PC-9 (cell line): Measurements from ENCODE around the gene NHEJ1. TPM values are rescaled to one million over a fixed set of nuclear protein-coding genes. Genes with fewer than 3 reads are reported as not detected.

Source experiments
- BruUV-seq: library from RNA; stranded (reverse); fragments of 400-500 nt; replicated peaks from 2 replicates; lab custom pipeline; 2021; lab: Mats Ljungman, UMichigan
- CTCF ChIA-PET: fragments of 300-600 bp; sonication (Branson Sonifier 250); formaldehyde crosslinking; loops from one replicate; lab custom pipeline; 2022; ENCODE audit warnings: antibody characterized with exemption; lab: Charles Lee
- POLR2A ChIA-PET: fragments of 300-600 bp; sonication (Branson Sonifier 250); formaldehyde crosslinking; loops from one replicate; lab custom pipeline; 2022; ENCODE audit warnings: antibody characterized with exemption; ENCODE audit not compliant: unreplicated experiment; lab: Charles Lee
- DNase-seq, 2 experiments: peaks; one replicate each; pipeline versions ENCODE4 v3.0.0 to v3.0.0-alpha.2; 2015 to 2022; ENCODE audit warnings: mixed read lengths in 1 of 2
- H2AFZ ChIP-seq: fragments of 200-600 bp; sonication (generic); 2 replicates; pipeline ENCODE4 v1.8.1; 2017; ENCODE audit warnings: antibody characterized with exemption
- H3F3A ChIP-seq: fragments of 200-600 bp; sonication (generic); 2 replicates; pipeline ENCODE4 v1.8.1; 2017; ENCODE audit warnings: antibody characterized with exemption, mild to moderate bottlenecking, low read depth; ENCODE audit not compliant: insufficient read depth
- H3K27ac ChIP-seq: fragments of 200-600 bp; sonication (generic); 2 replicates; pipeline ENCODE4 v1.6.1; 2016; ENCODE audit warnings: mixed run types
- H3K27me3 ChIP-seq: fragments of 200-600 bp; sonication (generic); 2 replicates; pipeline ENCODE4 v1.6.1; 2016; ENCODE audit warnings: low read depth, mixed run types; ENCODE audit not compliant: insufficient read depth
- H3K36me3 ChIP-seq: fragments of 200-600 bp; sonication (generic); 2 replicates; pipeline ENCODE4 v1.6.1; 2016; ENCODE audit warnings: low read depth, mixed run types
- H3K4me1 ChIP-seq: fragments of 200-600 bp; sonication (generic); replicated peaks from 2 replicates; pipeline ENCODE4 v1.6.1; 2016; ENCODE audit warnings: mixed run types; ENCODE audit not compliant: insufficient read depth
- H3K4me2 ChIP-seq: fragments of 200-600 bp; sonication (generic); 2 replicates; pipeline ENCODE4 v1.6.1; 2017; ENCODE audit warnings: mixed run types
- H3K4me3 ChIP-seq: fragments of 200-600 bp; sonication (generic); 2 replicates; pipeline ENCODE4 v1.6.1; 2016; ENCODE audit warnings: mixed run types
- H3K79me2 ChIP-seq: fragments of 200-600 bp; sonication (generic); 2 replicates; pipeline ENCODE4 v1.6.1; 2017; ENCODE audit warnings: low read depth, mixed run types
- H3K9me2 ChIP-seq: fragments of 200-600 bp; sonication (generic); 2 replicates; pipeline ENCODE4 v1.8.1; 2017; ENCODE audit warnings: mild to moderate bottlenecking; ENCODE audit not compliant: insufficient read depth
- H3K9me3 ChIP-seq: fragments of 200-600 bp; sonication (generic); 2 replicates; pipeline ENCODE4 v1.8.1; 2016; ENCODE audit warnings: low read depth; ENCODE audit not compliant: insufficient read depth
- H4K20me1 ChIP-seq: fragments of 200-600 bp; sonication (generic); 2 replicates; pipeline ENCODE4 v1.8.1; 2017; ENCODE audit not compliant: insufficient read depth
- EZH2 ChIP-seq: fragments of 200-600 bp; sonication (generic); IDR thresholded peaks from 2 replicates; pipeline ENCODE4 v1.8.0; 2017; ENCODE audit warnings: antibody characterized with exemption, low read depth
- intact Hi-C: fragments of 100-400 bp; cut with micrococcal nuclease; formaldehyde crosslinking; loops from one replicate; pipeline ENCODE4 v1.10.0; 2022; ENCODE audit not compliant: unreplicated experiment
- total RNA-seq: library from RNA; stranded (reverse); gene quantifications from 2 replicates; pipeline ENCODE4 v1.2.3, GENCODE V29; 2021
- TF ChIP-seq, protein P1 (sequence below): fragments of 200-600 bp; sonication (generic); conservative IDR thresholded peaks from 2 replicates; pipeline ENCODE4 v1.6.1; 2017; ENCODE audit warnings: mixed run types, antibody characterized with exemption, mild to moderate bottlenecking, moderate library complexity

NHEJ1 gene
- total RNA-seq, 1 experiment from 2014 or later: 9.8 TPM

DNA sequence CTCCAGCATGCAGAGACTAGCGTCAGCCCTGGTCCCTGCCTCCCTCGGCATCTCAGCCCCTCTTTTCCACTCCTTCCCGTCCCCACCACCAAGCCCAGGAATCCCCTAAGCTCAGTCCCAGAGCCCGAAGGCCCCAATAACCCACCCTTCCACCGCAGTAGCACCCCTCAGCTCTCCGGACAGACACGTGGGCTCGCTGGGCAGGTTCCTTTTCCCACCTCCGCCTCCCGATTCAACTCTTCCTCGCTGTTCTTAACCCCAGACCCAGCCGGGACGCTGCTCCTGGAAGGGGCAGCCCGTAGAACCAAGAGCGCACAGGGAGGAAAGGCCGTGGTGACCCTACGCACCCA, 101.3 kb downstream of the NHEJ1 start:
- Histone ChIP-seq H3K4me2 (no peak overlapping the region), H2AFZ (no peak overlapping the region), H3K4me1 (no peaks in the 10 kb centered on the region), H3F3A (no peaks in the 10 kb centered on the region), H3K4me3 (no peak overlapping the region), H4K20me1 (no peaks in the 10 kb centered on the region), H3K79me2 (no peaks in the 10 kb centered on the region), H3K27ac (no peak overlapping the region), H3K9me3 (no peaks in the 10 kb centered on the region), H3K27me3 (peaks cover 72% of the 10 kb centered on the region), H3K9me2 (no peaks in the 10 kb centered on the region), H3K36me3 (no peaks in the 10 kb centered on the region)
- intact Hi-C loops: loop anchor here (2.0 to 10.0 kb wide), 3 partner anchors 62 to 471 kb away; partner anchors contain the start of gene PTPRN
- no peak for DNase-seq
- TF ChIP-seq, protein P1, sequence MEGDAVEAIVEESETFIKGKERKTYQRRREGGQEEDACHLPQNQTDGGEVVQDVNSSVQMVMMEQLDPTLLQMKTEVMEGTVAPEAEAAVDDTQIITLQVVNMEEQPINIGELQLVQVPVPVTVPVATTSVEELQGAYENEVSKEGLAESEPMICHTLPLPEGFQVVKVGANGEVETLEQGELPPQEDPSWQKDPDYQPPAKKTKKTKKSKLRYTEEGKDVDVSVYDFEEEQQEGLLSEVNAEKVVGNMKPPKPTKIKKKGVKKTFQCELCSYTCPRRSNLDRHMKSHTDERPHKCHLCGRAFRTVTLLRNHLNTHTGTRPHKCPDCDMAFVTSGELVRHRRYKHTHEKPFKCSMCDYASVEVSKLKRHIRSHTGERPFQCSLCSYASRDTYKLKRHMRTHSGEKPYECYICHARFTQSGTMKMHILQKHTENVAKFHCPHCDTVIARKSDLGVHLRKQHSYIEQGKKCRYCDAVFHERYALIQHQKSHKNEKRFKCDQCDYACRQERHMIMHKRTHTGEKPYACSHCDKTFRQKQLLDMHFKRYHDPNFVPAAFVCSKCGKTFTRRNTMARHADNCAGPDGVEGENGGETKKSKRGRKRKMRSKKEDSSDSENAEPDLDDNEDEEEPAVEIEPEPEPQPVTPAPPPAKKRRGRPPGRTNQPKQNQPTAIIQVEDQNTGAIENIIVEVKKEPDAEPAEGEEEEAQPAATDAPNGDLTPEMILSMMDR: no peak
- TF ChIP-seq EZH2: 0 out of 2 replicates have a peak, but pooled peaks have one; percentile 22
- no TSS peak for BruUV-seq
- CTCF ChIA-PET: interaction anchor here (1.2 kb wide), 1 partner anchor 95 kb away, joined by 7 read pairs; no protein-coding TSS in a partner anchor
- POLR2A ChIA-PET: no interaction called here

DNA sequence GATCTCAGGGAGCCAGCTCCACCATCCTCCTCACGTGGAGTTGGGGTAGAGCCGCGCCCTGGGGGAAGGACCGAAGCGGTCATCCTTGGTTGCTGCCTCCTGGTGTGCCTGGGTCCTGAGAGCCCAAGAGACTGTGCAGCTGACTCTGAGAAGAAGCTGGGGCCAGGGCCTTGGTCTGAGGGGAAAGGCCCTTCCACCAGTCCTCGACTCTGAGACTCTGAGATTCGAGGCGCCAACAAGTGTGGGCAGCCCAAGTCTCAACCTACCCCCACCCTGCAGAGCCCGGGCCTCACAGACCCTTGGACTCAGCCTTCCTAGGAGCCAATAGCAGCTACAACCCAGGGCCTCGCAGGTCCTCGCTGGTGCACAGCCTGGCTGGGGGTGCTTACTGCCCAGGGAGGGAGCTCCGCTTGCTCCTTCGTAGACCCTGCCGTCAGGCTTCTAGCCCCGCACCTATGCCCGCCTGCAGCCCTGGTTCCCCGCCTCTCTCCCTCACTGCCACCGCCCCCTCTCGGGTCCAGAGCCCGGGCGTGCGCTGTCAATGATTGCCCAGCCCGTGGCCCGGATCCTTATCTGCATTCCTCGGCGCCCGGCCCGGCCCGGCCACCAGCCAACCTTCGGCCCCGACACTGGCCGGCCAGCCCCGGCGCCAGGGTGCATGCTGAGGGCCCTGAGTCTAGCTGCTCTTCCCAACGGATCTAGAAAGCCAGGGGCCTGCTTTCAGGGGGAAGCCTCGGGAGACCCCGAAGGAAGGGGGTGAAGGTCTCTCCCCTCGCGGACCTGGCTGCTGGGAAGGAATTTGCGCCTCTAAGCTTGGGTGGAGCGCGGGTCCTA, 101.9 kb downstream of the NHEJ1 start:
- peaks cover 77% of the 10 kb centered on the region for H3K27me3 ChIP-seq
- no peaks in the 10 kb centered on the region for H3K79me2 ChIP-seq
- ChIA-PET POLR2A (no interaction called here), CTCF (interaction anchor here (0.7 to 1.2 kb wide), 3 partner anchors 13 to 96 kb away, joined by 3 to 7 read pairs (median 3); no protein-coding TSS in a partner anchor)
- BruUV-seq: no TSS peak
- H4K20me1 ChIP-seq: no peaks in the 10 kb centered on the region
- H2AFZ ChIP-seq: no peak overlapping the region
- H3K9me3 ChIP-seq: no peaks in the 10 kb centered on the region
- no peak overlapping the region for H3K4me3 ChIP-seq
- no peaks in the 10 kb centered on the region for H3K4me1 ChIP-seq
- no peak for TF ChIP-seq EZH2
- TF ChIP-seq, protein P1: no peak
- peak in 1 of 2 experiments; percentile 43 for DNase-seq
- no peaks in the 10 kb centered on the region for H3K36me3 ChIP-seq
- H3K27ac ChIP-seq: no peak overlapping the region
- no peaks in the 10 kb centered on the region for H3K9me2 ChIP-seq
- no peaks in the 10 kb centered on the region for H3F3A ChIP-seq
- H3K4me2 ChIP-seq: no peak overlapping the region
- intact Hi-C loops: loop anchor here (1.0 to 10.0 kb wide), 4 partner anchors 61 to 472 kb away; partner anchors contain the start of gene PTPRN

DNA sequence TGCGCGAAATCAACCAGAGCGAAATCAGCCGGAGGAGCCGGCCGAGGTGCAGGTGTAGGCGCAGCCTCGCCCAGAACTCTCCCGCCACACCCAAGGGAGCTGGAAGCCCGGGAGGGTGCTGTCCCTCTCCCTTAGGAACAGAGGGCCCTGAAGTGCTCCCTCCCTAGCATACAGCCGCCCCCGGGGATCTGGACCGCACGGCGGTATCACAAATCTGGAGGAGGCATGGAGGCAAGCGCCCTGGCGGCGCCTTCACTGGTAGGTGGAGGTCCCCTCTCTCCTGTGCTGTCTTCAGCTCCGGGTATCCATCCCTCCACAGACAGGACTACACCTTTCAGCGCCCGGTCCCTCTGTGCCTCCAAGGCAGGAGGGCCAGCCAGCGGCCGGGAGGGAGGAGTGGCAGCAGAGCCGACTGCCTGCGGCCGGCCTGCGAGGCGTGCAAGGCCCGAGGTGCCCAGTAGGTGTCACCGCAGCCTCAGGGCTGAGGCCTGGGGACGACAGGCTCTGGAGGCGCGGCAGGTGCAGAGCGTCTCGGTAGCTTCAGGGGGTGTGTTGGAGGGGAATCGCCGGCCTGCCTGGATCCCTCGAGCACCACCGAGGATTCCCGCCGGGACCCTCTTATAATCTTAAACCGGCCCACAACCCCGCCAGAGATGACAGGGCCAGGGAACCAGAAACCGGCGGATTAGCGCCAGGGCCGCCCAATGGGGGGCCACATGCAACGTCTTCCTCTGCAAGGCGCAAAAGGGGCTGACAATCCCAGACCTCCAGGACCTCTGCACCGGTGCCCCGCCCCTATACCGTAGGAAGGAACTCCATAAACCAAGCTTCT, 102.7 kb downstream of the NHEJ1 start:
- Histone ChIP-seq H3K27ac (no peak overlapping the region), H3K79me2 (no peaks in the 10 kb centered on the region), H3K9me3 (no peaks in the 10 kb centered on the region), H3K4me2 (no peak overlapping the region), H3F3A (no peaks in the 10 kb centered on the region), H4K20me1 (no peaks in the 10 kb centered on the region), H3K36me3 (no peaks in the 10 kb centered on the region), H3K4me1 (no peaks in the 10 kb centered on the region), H3K27me3 (peaks cover 70% of the 10 kb centered on the region), H2AFZ (no peak overlapping the region), H3K9me2 (no peaks in the 10 kb centered on the region), H3K4me3 (no peak overlapping the region)
- POLR2A ChIA-PET: interaction anchor here (0.7 kb wide), 1 partner anchor 323 kb away, joined by 4 read pairs; no protein-coding TSS in a partner anchor
- intact Hi-C loops: loop anchor here (1.0 to 10.0 kb wide), 4 partner anchors 61 to 473 kb away; partner anchors contain the start of gene PTPRN
- DNase-seq: peak in 1 of 2 experiments; percentile 69
- CTCF ChIA-PET: interaction anchor here (0.7 to 1.0 kb wide), 2 partner anchors 14 to 62 kb away, joined by 3 read pairs; no protein-coding TSS in a partner anchor
- no peak for TF ChIP-seq EZH2
- TF ChIP-seq, protein P1: peak; percentile 80
- BruUV-seq: no TSS peak
